Kidney epithelial cell (primary cell): Measurements from ENCODE around the gene OR9A4. TPM values are rescaled to one million over a fixed set of nuclear protein-coding genes. Genes with fewer than 3 reads are reported as not detected.

Experiments used
- DNase-seq: peaks from one replicate; pipeline ENCODE4 v3.0.0-alpha.2; 2010; ENCODE audit warnings: low read depth
- H3K27me3 ChIP-seq: 2 replicates; pipeline ENCODE4 v1.6.0; 2011; ENCODE audit warnings: low read length; ENCODE audit not compliant: control insufficient read depth, insufficient read depth
- H3K36me3 ChIP-seq: 2 replicates; pipeline ENCODE4 v1.5.1; 2011; ENCODE audit warnings: low read length; ENCODE audit not compliant: control insufficient read depth, insufficient read depth
- H3K4me3 ChIP-seq: 2 replicates; pipeline ENCODE4 v1.5.1; 2011; ENCODE audit warnings: low read depth, mild to moderate bottlenecking, control low read depth, low read length
- total RNA-seq: library from RNA; depleted of rRNA; stranded (reverse); fragments of >200 nt; gene quantifications from 2 replicates; pipeline ENCODE4 v1.2.3, GENCODE V29; 2015
- TF ChIP-seq, protein P1 (sequence below): IDR thresholded peaks from 2 replicates; pipeline ENCODE4 v1.5.1; 2011; ENCODE audit warnings: mild to moderate bottlenecking, moderate library complexity, low read length, control low read depth, inconsistent platforms; ENCODE audit not compliant: insufficient read depth, poor library complexity, severe bottlenecking

OR9A4 gene
- total RNA-seq, 1 donor from 2014 or later = not detected

DNA sequence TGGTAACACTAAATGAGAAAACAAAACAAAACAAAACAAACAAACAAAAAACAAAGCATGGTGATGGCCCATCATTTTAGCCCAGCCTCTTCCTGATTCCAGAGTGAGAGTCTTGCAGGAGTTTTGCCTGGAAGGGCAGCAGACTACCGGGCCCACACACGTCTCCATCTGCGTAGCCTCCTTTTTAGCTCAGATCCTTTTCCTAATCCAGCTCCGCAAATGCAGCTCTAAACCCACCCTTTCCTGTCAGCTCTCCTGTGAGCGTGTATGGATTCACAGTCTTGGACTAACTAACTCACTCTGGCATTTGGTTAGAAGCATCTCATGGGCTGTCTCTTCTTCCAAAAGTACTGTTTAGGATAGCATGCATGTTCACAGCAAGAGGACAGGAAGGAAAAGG, 14.0 kb downstream of the OR9A4 start:
- H3K27me3 ChIP-seq = no peaks in the 10 kb centered on the region
- no peak for DNase-seq
- H3K36me3 ChIP-seq = no peaks in the 10 kb centered on the region
- TF ChIP-seq, protein P1, sequence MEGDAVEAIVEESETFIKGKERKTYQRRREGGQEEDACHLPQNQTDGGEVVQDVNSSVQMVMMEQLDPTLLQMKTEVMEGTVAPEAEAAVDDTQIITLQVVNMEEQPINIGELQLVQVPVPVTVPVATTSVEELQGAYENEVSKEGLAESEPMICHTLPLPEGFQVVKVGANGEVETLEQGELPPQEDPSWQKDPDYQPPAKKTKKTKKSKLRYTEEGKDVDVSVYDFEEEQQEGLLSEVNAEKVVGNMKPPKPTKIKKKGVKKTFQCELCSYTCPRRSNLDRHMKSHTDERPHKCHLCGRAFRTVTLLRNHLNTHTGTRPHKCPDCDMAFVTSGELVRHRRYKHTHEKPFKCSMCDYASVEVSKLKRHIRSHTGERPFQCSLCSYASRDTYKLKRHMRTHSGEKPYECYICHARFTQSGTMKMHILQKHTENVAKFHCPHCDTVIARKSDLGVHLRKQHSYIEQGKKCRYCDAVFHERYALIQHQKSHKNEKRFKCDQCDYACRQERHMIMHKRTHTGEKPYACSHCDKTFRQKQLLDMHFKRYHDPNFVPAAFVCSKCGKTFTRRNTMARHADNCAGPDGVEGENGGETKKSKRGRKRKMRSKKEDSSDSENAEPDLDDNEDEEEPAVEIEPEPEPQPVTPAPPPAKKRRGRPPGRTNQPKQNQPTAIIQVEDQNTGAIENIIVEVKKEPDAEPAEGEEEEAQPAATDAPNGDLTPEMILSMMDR = no peak
- H3K4me3 ChIP-seq = no peak overlapping the region

GRCh38 chr7:141941075-141941474, 24.9 kb downstream of the OR9A4 start:
- H3K36me3 ChIP-seq = no peaks in the 10 kb centered on the region
- TF ChIP-seq, protein P1 = no peak
- no peak overlapping the region for H3K4me3 ChIP-seq
- no peaks in the 10 kb centered on the region for H3K27me3 ChIP-seq
- DNase-seq = no peak

DNA sequence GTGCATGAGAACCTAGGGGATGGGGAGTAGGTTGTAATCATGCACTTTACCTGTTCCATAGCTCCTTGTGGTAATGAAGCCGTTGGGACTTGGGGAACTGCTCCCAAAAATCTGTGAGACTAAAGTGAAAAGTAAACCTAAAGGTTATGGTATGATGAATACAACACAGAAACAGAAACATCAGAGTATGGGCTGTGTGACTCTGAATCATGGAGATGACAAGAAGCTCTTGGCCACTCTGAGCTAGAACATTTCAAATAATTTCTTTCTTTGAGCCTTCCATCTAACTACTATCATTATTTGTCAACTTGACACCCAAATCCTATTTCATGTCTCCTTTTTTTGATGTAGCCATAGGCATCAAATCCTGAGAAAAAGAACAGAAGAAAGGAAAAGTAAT, 27.6 kb downstream of the OR9A4 start:
- DNase-seq = no peak
- Histone ChIP-seq H3K27me3 (no peaks in the 10 kb centered on the region), H3K36me3 (no peaks in the 10 kb centered on the region), H3K4me3 (no peak overlapping the region)
- TF ChIP-seq, protein P1 = no peak

GRCh38 chr7:141944811-141945210, 28.6 kb downstream of the OR9A4 start:
- TF ChIP-seq, protein P1 = no peak
- no peak for DNase-seq
- Histone ChIP-seq H3K27me3 (no peaks in the 10 kb centered on the region), H3K4me3 (no peak overlapping the region), H3K36me3 (no peaks in the 10 kb centered on the region)

- Histone ChIP-seq H3K4me3 (no peak overlapping the region), H3K27me3 (no peaks in the 10 kb centered on the region), H3K36me3 (no peaks in the 10 kb centered on the region)
- DNase-seq = no peak
- TF ChIP-seq, protein P1 = no peak
These were observed 29.2 kb downstream of the OR9A4 start for GRCh38 chr7:141945356-141945755.

- no peak within 1 kb of the TSS for H3K4me3 ChIP-seq
- DNase-seq = no peak
- no peaks in the 10 kb centered on the region for H3K36me3 ChIP-seq
- TF ChIP-seq, protein P1 = no peak
- H3K27me3 ChIP-seq = no peaks in the 10 kb centered on the region
These were observed 30.6 kb downstream of the OR9A4 start, which contains the start of gene CLEC5A for GRCh38 chr7:141946796-141947195. TSS of gene CLEC5A (minus strand) at chr7:141946974. CDS start at chr7:141946292, 682 bp downstream.
